HAP-1 (cell line): ENCODE measurements around the gene TSPAN1.

Experiments used
- DNase-seq, 2 experiments: peaks; one replicate each; pipeline ENCODE4 v3.0.0-alpha.2; 2016 to 2020; ENCODE audit warnings: low spot score in 2 of 2
- H3K27me3 ChIP-seq: fragments of 250-450 bp; sonication (Bioruptor Pico); 2 replicates; pipeline ENCODE4 v1.5.1; 2020; ENCODE audit warnings: low read depth, mild to moderate bottlenecking, moderate library complexity
- H3K36me3 ChIP-seq: fragments of 250-450 bp; sonication (Bioruptor Pico); replicated peaks from 2 replicates; pipeline ENCODE4 v1.5.1; 2020; ENCODE audit warnings: mild to moderate bottlenecking
- H3K4me1 ChIP-seq: fragments of 250-450 bp; sonication (Bioruptor Pico); 2 replicates; pipeline ENCODE4 v1.5.1; 2020; ENCODE audit warnings: mild to moderate bottlenecking
- H3K4me3 ChIP-seq: fragments of 250-450 bp; sonication (Bioruptor Pico); 2 replicates; pipeline ENCODE4 v1.5.1; 2020; ENCODE audit warnings: mild to moderate bottlenecking, moderate library complexity
- H3K9me3 ChIP-seq: fragments of 250-450 bp; sonication (Bioruptor Pico); 2 replicates; pipeline ENCODE4 v1.5.1; 2020; ENCODE audit warnings: mild to moderate bottlenecking, moderate library complexity
- in situ Hi-C: fragments of 300-500 bp; cut with MboI; formaldehyde crosslinking; loops from 3 replicates; pipeline ENCODE4 v1.14.3; 2020; ENCODE audit warnings: low sequenced_read_pairs, inconsistent platforms, mixed read lengths

TSPAN1 gene

GRCh38 chr1:46187106-46187869, 12.4 kb downstream of the TSPAN1 start:
- Histone ChIP-seq H3K27me3 (no peaks in the 10 kb centered on the region), H3K36me3 (peaks cover 11% of the 10 kb centered on the region; the same call in 1 of the 2 replicates), H3K4me3 (no peak overlapping the region), H3K9me3 (no peaks in the 10 kb centered on the region), H3K4me1 (no peaks in the 10 kb centered on the region)
- in situ Hi-C loops = no loop called here
- DNase-seq = no peak

DNA sequence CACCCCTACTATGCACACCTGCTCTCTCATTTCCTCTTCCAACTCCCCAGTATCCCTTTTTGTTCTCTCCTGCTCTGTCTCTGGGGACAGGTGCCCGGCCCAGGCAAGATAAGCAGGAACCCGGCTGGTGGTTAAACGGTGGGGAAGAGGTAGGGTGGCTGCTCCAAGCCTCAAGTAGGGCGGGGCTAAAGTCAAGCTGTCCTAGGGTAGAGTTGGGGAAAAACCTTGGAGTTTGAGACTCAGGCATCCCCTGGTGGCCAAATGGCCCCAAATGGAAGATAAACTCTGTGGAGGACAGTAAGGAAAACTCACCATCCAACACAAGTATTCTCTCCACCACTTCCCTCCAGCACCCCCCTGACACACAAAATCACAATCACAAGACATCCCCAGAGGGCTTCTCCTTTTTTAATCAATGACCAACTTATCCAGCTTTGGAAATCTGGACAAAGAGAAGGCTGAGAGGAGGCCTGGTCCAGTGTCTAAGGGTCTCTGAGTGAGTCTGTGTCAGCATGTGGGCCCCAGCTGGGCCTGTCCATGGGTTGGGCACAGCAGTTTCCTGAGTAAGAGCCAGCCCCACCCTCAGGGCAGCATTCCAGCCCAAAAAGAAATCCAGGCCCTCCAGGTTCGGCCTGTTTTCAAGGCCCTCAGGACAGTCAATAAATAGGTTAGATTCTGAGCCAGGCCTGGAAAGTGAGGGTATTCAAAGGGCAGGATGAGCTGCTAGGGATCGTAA, 13.6 kb downstream of the TSPAN1 start:
- Histone ChIP-seq H3K9me3 (no peaks in the 10 kb centered on the region), H3K27me3 (no peaks in the 10 kb centered on the region), H3K4me1 (no peaks in the 10 kb centered on the region), H3K36me3 (peaks cover 22% of the 10 kb centered on the region), H3K4me3 (no peak overlapping the region)
- in situ Hi-C loops = no loop called here
- DNase-seq = no peak

- Histone ChIP-seq H3K36me3 (peaks cover 26% of the 10 kb centered on the region), H3K4me3 (no peak overlapping the region), H3K9me3 (no peaks in the 10 kb centered on the region), H3K27me3 (no peaks in the 10 kb centered on the region), H3K4me1 (no peaks in the 10 kb centered on the region)
- in situ Hi-C loops = no loop called here
- DNase-seq = no peak
Observed at GRCh38 chr1:46190539-46190938, 15.7 kb downstream of the TSPAN1 start.

DNA sequence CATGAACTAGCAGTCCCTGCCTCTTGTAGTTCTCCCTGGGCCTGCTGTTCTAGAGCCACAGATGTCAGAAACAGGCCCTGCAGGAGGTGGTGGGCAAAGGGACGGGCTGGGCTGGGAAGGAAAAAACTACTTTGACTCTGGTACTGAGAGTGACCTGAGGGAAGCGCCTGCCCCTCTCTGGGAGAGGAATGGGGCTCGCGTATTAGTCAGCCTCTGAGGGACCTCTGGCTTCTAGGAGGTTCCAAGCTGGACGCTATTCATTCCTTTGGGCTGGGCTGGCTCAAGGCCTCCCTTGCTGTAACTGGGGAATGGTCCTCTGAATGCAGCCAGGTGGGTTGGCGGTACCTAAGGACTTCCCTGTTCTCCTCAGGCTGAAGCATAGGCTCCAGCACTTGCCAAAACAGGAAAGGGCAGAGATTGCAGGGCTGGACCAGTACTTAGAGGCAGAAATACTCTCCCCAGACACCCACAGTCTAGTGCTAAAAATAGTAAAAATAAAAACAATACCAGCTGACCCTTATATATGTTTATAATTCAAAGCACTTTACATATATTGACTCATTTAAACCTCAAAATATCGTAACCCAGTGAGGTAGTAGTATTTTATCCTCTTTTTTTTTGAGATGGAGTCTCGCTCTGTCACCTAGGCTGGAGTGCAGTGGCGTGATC, 16.3 kb downstream of the TSPAN1 start:
- in situ Hi-C loops = no loop called here
- Histone ChIP-seq H3K9me3 (no peaks in the 10 kb centered on the region), H3K4me1 (no peaks in the 10 kb centered on the region), H3K36me3 (peaks cover 28% of the 10 kb centered on the region), H3K4me3 (no peak overlapping the region), H3K27me3 (no peaks in the 10 kb centered on the region)
- no peak for DNase-seq

- H3K9me3 ChIP-seq = no peaks in the 10 kb centered on the region
- no peak for DNase-seq
- in situ Hi-C loops = no loop called here
- no peak overlapping the region for H3K4me3 ChIP-seq
- H3K4me1 ChIP-seq = peaks cover 2% of the 10 kb centered on the region
- peaks cover 28% of the 10 kb centered on the region for H3K36me3 ChIP-seq
- H3K27me3 ChIP-seq = no peaks in the 10 kb centered on the region
Observed at GRCh38 chr1:46192171-46192570, 17.3 kb downstream of the TSPAN1 start.

DNA sequence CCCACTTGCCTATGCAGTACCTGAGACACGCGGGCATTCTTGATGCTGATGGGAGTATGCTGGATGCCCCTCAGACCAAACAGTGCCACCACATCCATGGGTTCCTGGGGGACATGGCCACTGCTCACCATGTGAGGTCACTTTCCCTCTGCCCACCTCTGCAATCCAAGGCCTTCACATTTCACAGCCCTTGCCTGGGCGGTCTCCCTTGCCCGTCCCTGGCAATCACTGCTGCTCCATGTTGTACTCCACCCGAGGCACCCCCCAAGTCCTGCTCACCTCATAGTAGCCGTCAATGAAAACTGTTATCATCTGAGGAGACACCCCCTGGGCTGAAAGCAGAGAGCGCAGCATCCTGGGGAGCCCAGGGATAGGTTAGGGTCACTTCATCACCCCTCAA, 18.4 kb downstream of the TSPAN1 start:
- Histone ChIP-seq H3K4me3 (no peak overlapping the region), H3K9me3 (no peaks in the 10 kb centered on the region), H3K36me3 (peaks cover 28% of the 10 kb centered on the region), H3K27me3 (no peaks in the 10 kb centered on the region), H3K4me1 (peaks cover 7% of the 10 kb centered on the region)
- no peak for DNase-seq
- in situ Hi-C loops = no loop called here

DNA sequence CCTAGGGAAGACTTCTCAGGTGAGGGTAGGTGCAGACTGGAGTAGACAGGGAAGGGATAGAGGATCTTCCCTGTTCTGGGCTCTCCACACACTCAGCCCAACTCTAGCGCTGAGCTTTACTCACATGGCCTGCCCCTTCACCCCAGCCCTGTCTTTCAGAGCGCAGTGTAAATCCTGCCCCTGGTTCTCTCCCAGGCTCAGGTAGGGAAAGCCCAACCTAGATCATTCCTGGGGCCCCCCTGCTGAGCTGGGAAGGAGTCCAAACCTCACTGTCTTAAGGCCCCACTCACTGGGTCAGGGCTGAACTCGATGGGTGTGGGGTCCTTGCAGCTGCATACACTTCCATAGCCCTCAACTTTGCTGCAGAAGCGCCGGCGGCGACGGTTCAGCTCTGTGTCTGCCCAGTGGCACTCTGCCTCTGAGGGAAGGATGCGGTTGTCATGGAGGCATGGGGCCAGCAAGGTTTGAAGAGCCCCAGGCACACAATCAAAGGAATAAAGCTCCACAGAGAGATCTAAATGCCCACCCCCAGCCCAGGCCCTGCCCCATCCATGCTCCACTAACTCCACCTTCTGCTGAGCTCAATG, 19.2 kb downstream of the TSPAN1 start:
- H3K4me3 ChIP-seq = no peak overlapping the region
- no peak for DNase-seq
- in situ Hi-C loops = no loop called here
- H3K4me1 ChIP-seq = peaks cover 10% of the 10 kb centered on the region
- no peaks in the 10 kb centered on the region for H3K9me3 ChIP-seq
- H3K36me3 ChIP-seq = peaks cover 28% of the 10 kb centered on the region
- no peaks in the 10 kb centered on the region for H3K27me3 ChIP-seq

DNA sequence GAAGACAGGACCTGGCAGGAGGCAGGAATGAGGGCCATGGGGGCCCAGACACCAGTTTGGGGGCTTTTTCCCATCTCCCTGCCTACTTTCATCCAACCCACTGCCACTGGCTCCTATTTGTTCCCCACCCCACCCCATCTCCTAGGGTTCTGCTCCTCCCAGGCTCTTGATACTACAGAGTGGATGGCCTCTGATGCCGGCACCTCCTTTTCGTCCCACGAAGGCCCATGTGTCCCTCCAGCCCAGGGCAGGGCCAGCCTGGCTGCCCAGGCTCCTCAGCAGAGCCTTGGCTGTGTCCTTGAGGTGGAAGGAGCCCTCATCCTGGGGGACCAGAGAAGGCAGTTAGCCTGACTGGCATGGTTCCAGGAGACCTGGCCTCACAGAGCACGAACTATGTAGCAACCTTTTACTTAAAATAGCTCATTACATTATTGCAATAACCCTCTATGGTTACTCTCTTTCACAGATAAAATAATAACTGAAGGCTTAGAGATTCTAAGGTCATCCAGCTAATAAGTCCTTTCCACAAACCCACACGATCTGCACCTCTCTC, 19.8 kb downstream of the TSPAN1 start:
- no peaks in the 10 kb centered on the region for H3K27me3 ChIP-seq
- H3K9me3 ChIP-seq = no peaks in the 10 kb centered on the region
- no peak for DNase-seq
- H3K4me1 ChIP-seq = peaks cover 13% of the 10 kb centered on the region
- H3K4me3 ChIP-seq = no peak overlapping the region
- peaks cover 28% of the 10 kb centered on the region for H3K36me3 ChIP-seq
- in situ Hi-C loops = no loop called here

DNA sequence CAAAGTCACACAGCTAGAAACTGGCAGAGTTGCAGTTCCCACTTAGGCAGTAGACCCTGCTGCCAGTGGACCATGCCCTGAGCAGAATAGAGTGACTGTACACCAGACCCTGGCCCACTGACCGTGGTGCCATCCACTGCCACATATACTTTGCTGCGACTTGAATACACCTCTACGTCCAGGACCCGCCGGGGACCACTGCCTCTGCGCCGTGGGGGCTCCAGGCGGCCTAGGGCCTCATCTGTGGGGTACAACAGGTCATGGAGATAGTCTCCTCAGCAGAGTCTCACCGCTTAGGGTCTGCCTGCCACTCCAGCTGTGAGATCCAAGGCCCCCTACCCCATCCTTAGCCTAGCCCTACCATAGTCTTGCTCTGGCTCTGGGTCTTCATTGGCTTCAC, 21.7 kb downstream of the TSPAN1 start:
- no peak for DNase-seq
- H3K9me3 ChIP-seq = no peaks in the 10 kb centered on the region
- H3K36me3 ChIP-seq = peaks cover 21% of the 10 kb centered on the region
- H3K4me1 ChIP-seq = peaks cover 13% of the 10 kb centered on the region
- no peaks in the 10 kb centered on the region for H3K27me3 ChIP-seq
- in situ Hi-C loops = no loop called here
- H3K4me3 ChIP-seq = no peak overlapping the region

GRCh38 chr1:46197560-46197963, 22.7 kb downstream of the TSPAN1 start:
- H3K27me3 ChIP-seq = no peaks in the 10 kb centered on the region
- peaks cover 13% of the 10 kb centered on the region for H3K4me1 ChIP-seq
- in situ Hi-C loops = no loop called here
- H3K4me3 ChIP-seq = peak overlapping the region; percentile 73
- no peaks in the 10 kb centered on the region for H3K9me3 ChIP-seq
- DNase-seq = no peak
- peaks cover 15% of the 10 kb centered on the region for H3K36me3 ChIP-seq

GRCh38 chr1:46197964-46198811, 23.3 kb downstream of the TSPAN1 start, which contains the start of gene POMGNT1:
Gene POMGNT1 (minus strand): TSS chr1:46198434. CDS start chr1:46197821, 613 bp downstream.
- peak; percentile 60 to 79 for DNase-seq
- peaks cover 9% of the 10 kb centered on the region for H3K36me3 ChIP-seq
- no peaks in the 10 kb centered on the region for H3K9me3 ChIP-seq
- in situ Hi-C loops = no loop called here
- peak within 1 kb of the TSS; percentile 73 for H3K4me3 ChIP-seq
- peaks cover 13% of the 10 kb centered on the region for H3K4me1 ChIP-seq
- no peaks in the 10 kb centered on the region for H3K27me3 ChIP-seq

DNA sequence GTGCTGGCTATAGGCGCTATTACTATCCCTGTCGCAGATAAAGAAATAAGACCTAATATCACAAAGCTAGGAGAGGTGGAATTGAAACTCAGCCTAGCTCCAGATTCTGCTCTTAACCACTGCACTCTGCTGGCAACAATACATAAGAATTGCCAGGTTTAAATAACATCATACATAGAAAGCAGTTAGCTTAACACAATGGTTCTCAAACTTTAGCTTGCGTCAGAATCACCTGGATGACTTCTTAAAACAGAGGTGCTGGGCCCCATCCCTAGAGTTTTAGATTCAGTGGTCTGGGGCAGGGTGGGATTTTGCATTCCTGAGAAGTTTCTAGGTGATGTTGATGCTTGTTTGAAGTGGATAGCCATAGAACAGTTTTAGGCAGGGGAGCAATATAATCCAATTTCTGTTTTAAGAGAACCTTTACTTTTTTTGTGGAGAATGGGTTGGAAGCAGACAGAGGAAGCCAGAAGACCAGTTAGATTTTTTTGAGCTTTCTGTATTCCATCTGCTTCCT, 24.4 kb downstream of the TSPAN1 start:
- peak overlapping the region; percentile 73 for H3K4me3 ChIP-seq
- no peaks in the 10 kb centered on the region for H3K27me3 ChIP-seq
- peaks cover 2% of the 10 kb centered on the region; the same call in 1 of the 2 replicates for H3K36me3 ChIP-seq
- no peak for DNase-seq
- H3K9me3 ChIP-seq = no peaks in the 10 kb centered on the region
- in situ Hi-C loops = no loop called here
- H3K4me1 ChIP-seq = peaks cover 16% of the 10 kb centered on the region
